ENCODE results near the gene P4HB.
A peak's percentile ranks its signal among the peaks of the same experiment; 100 is the strongest.

Gene P4HB

GRCh38 chr17:81834831-81835267, 25.5 kb downstream of the P4HB start, which contains the start of gene PPP1R27:
Gene PPP1R27 (minus strand): TSS chr17:81835050. CDS start chr17:81834953, 97 bp downstream.
- H3K4me3 ChIP-seq (ENCODE audit: low read depth, low read length) = peak within 1 kb of the TSS; percentile 87
- H3K4me1 ChIP-seq = no peaks in the 10 kb centered on the region
- no peaks in the 10 kb centered on the region for H3K27me3 ChIP-seq

GRCh38 chr17:81833921-81834830, 26.2 kb downstream of the P4HB start:
- Histone ChIP-seq H3K27me3 (no peaks in the 10 kb centered on the region), H3K9me3 (no peaks in the 10 kb centered on the region), H3K4me3 (ENCODE audit: low read depth, low read length) (peak overlapping the region; percentile 87), H3K4me1 (no peaks in the 10 kb centered on the region), H3K36me3 (no peaks in the 10 kb centered on the region)
- no peak for DNase-seq
- no peak for TF ChIP-seq CTCF (IDR thresholded peaks at IDR 0.05; ENCODE audit: low read depth, low read length)

More at GRCh38 chr17:81834831-81835267, 25.5 kb downstream of the P4HB start, which contains the start of gene PPP1R27:
- H3K36me3 ChIP-seq = no peaks in the 10 kb centered on the region
- DNase-seq = no peak
- TF ChIP-seq CTCF (IDR thresholded peaks at IDR 0.05; ENCODE audit: low read depth, low read length) = no peak
- no peaks in the 10 kb centered on the region for H3K9me3 ChIP-seq

GRCh38 chr17:81833160-81833920, 27.0 kb downstream of the P4HB start, which contains the start of gene MCRIP1:
Gene MCRIP1 (minus strand): TSS chr17:81833291. CDS start chr17:81824506, 8,785 bp downstream.
- Histone ChIP-seq H3K36me3 (no peaks in the 10 kb centered on the region), H3K27me3 (no peaks in the 10 kb centered on the region), H3K4me3 (ENCODE audit: low read depth, low read length) (peak within 1 kb of the TSS; percentile 87), H3K9me3 (no peaks in the 10 kb centered on the region), H3K4me1 (no peaks in the 10 kb centered on the region)
- peak; percentile 99 for DNase-seq
- TF ChIP-seq CTCF (IDR thresholded peaks at IDR 0.05; ENCODE audit: low read depth, low read length) = no peak

GRCh38 chr17:81832608-81833159, 27.7 kb downstream of the P4HB start:
- Histone ChIP-seq H3K36me3 (no peaks in the 10 kb centered on the region), H3K4me1 (no peaks in the 10 kb centered on the region), H3K27me3 (no peaks in the 10 kb centered on the region), H3K9me3 (no peaks in the 10 kb centered on the region), H3K4me3 (ENCODE audit: low read depth, low read length) (peak overlapping the region; percentile 84)
- TF ChIP-seq CTCF (IDR thresholded peaks at IDR 0.05; ENCODE audit: low read depth, low read length) = no peak
- no peak for DNase-seq

GRCh38 chr17:81831957-81832607, 28.3 kb downstream of the P4HB start:
- TF ChIP-seq CTCF (IDR thresholded peaks at IDR 0.05; ENCODE audit: low read depth, low read length) = no peak

More at GRCh38 chr17:81831957-81832607, 28.3 kb downstream of the P4HB start:
- no peak for DNase-seq
- Histone ChIP-seq H3K9me3 (no peaks in the 10 kb centered on the region), H3K36me3 (no peaks in the 10 kb centered on the region), H3K4me3 (ENCODE audit: low read depth, low read length) (peak overlapping the region; percentile 84), H3K27me3 (no peaks in the 10 kb centered on the region), H3K4me1 (no peaks in the 10 kb centered on the region)

All from BE2C (cell line).